NB4 (cell line): ENCODE results near the gene PHLDB1.

ENCODE experiments used
- DNase-seq: peaks from one replicate; pipeline ENCODE4 v3.0.0; 2010; ENCODE audit warnings: low read depth
- H3K4me3 ChIP-seq: one replicate; pipeline ENCODE4 v1.5.1; 2011; ENCODE audit warnings: mild to moderate bottlenecking, low read depth, low read length, moderate library complexity
- CTCF ChIP-seq: IDR thresholded peaks from one replicate; pipeline ENCODE4 v1.5.1; 2012; ENCODE audit warnings: low read depth, low read length
- MAX ChIP-seq: IDR thresholded peaks from 2 replicates; pipeline ENCODE4 v1.6.1; 2011; ENCODE audit warnings: low read depth, low read length
- MYC ChIP-seq: IDR thresholded peaks from 2 replicates; pipeline ENCODE4 v1.6.1; 2011; ENCODE audit warnings: low read depth, low read length
- POLR2A ChIP-seq: IDR thresholded peaks from 2 replicates; pipeline ENCODE4 v1.6.1; 2011; ENCODE audit warnings: mild to moderate bottlenecking; ENCODE audit not compliant: insufficient read length; ENCODE audit errors: extremely low read depth

The PHLDB1 gene

GRCh38 chr11:118640332-118641154, 33.1 kb downstream of the PHLDB1 start:
- no peak for TF ChIP-seq MYC
- TF ChIP-seq POLR2A = no peak
- TF ChIP-seq CTCF = no peak
- no peak for TF ChIP-seq MAX
- no peak overlapping the region for H3K4me3 ChIP-seq
- DNase-seq = no peak

- no peak overlapping the region for H3K4me3 ChIP-seq
- TF ChIP-seq POLR2A = no peak
- TF ChIP-seq MAX = no peak
- TF ChIP-seq CTCF = no peak
- TF ChIP-seq MYC = no peak
These were observed 34.1 kb downstream of the PHLDB1 start for GRCh38 chr11:118641397-118642019.

GRCh38 chr11:118643142-118643994, 36.0 kb downstream of the PHLDB1 start:
- H3K4me3 ChIP-seq = no peak overlapping the region
- DNase-seq = no peak
- TF ChIP-seq MYC (no peak), POLR2A (no peak), CTCF (no peak), MAX (no peak)

More at GRCh38 chr11:118641397-118642019, 34.1 kb downstream of the PHLDB1 start:
- no peak for DNase-seq

- no peak overlapping the region for H3K4me3 ChIP-seq
- DNase-seq = no peak
- no peak for TF ChIP-seq MYC
- TF ChIP-seq POLR2A = no peak
- no peak for TF ChIP-seq MAX
- TF ChIP-seq CTCF = no peak
These were observed 36.6 kb downstream of the PHLDB1 start for GRCh38 chr11:118643995-118644345.

- H3K4me3 ChIP-seq = no peak overlapping the region
- no peak for TF ChIP-seq MAX
- no peak for TF ChIP-seq CTCF
- TF ChIP-seq MYC = no peak
- no peak for TF ChIP-seq POLR2A
- no peak for DNase-seq
These were observed 37.1 kb downstream of the PHLDB1 start for GRCh38 chr11:118644496-118644895.
